CD4-positive, alpha-beta T cell treated with Interleukin-10 for 1 hour (primary cell): ENCODE data around the gene TECPR2.

Experiments
- DNase-seq: peaks from one replicate; pipeline ENCODE4 v3.0.0-alpha.2; 2020

TECPR2 gene

DNA sequence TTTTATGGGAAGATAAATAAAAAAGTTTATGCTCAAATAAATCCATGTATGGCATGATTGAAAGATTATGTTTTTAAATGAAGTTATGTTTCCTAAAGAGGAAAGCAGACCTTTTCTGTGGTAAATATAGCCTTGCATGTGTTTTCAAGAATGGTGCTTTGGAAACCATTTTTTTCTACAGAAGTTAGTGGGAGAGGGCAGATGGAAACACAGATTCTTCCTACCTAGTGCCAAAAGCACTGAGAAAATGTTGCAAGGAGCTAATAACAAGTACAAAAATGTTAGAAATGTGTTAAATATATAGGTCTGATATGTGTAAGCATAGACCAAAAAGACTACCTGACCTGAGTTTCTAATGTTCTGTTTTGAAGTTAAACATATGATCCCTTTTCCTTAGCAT is 24.3 kb downstream of the TECPR2 start:
- no peak for DNase-seq

DNA sequence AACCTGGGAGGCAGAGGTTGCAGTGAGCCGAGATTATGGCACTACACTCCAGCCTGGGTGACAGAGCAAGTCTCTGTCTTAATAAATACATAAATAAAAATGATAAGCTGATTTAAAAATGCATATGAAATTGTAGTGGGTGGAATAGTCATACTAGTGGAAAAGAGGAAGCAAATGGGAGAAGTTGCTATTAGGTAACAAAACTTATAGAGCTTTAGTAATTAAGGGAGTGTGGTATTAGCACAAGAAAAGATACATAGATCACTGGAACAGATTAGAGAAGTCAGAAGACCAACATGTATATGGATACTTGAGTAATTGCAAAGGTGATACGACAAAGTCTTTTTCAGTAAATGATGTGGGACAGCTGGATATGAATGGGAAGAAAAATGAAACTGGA is 26.5 kb downstream of the TECPR2 start:
- no peak for DNase-seq

DNA sequence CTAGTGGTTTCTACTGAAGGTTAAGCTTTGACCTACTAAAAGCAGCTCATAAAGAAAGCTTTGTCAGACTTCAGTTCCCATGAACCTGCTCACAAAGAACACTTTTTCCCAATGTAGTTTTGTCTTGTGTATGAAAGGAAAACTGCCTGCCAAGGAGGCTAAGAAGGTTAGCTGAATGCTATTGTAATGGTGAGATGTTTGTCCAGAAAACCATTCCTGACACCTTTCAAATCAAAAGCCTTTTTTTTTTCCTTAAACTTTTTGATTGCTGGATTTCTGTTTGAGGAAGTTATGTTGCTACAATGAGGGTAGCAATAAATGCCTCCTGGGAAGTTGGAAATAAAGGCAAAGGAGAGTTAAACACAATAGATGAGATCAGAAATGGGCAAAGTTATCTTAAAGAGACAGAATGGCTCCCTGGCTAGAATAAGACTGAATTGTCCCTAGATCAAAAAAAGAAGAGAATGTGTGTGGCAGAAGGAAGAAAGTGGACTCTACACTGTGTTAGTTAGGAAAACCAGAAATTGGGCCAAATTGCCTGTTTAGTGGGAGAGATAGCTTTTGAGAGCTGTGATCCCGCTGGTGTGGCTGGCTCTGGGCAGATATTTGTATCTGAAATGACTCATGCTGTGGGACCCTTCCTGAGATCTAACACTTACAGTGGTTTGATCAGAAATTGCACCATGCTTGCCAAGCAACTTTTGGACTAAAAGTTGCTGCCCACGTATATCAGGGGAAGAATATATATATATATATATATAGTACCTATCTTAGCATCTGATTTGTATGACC is 27.5 kb downstream of the TECPR2 start:
- DNase-seq: no peak

DNA sequence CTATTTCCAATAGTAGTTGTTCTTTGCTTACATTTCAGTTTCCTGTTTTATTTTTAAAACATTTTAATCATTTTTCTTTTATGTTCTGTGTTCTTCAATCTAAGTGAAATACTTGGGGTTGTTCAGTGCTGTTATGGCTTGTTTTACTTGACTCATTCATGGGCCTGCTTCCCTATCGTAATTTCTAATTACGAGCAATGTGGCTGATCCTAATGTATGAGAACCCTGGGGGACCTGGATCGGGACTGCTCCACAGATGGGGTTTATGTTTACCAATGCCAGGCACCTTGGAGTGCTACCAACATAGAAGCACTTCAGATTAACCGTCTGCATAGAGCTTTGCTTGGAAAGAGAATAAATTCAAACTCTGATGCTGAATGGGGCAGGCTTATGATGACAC is 29.8 kb downstream of the TECPR2 start:
- no peak for DNase-seq

DNA sequence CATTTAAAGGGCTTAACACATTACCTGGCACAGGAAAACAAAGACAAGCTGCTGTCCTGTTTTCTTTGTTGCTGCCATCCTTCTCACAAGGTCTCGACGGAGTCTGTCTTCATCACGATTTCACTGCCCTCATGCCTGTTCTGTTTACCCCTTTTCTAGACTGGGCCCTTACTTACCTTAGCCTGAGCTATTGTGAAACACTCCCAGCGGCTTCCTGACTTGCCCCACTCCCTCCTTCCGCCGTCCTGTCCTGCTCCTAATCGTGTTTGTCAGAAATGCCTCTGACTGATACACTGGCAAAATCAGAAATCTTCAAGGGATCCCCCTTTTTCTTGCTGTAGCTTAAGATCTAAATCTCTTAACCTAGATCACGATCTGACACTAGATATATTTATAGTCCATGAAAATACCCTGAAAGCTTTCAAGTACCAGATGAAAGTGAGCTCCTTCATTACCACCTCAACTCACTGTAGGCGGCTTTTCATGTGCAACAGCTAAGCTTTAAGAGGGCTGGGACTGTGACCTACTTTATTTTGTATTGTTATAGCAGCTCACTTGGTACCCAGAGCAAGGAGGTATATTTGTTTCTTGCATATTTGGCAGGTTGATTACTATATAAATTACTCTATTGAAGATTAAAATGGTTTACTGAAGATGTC is 32.1 kb downstream of the TECPR2 start:
- no peak for DNase-seq

DNA sequence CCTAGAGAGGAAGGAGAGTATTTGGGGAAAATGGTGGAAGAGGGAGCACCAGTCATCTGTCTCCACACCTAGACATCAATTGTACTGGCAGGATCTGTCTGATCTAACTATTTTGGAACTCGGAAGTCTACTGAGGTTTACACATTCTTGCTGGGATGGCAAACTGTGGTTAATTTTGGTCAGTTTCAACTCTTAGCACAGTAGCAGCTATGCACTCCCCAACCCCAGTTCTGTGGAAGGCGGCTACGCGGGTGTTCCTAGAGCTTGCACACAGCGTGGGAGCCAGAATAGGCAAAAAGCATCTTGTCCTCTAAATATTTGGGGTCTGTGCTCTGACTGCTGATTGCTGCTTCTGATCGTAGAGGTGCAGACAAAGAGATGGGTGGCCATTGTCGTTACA is 33.8 kb downstream of the TECPR2 start:
- DNase-seq: no peak

DNA sequence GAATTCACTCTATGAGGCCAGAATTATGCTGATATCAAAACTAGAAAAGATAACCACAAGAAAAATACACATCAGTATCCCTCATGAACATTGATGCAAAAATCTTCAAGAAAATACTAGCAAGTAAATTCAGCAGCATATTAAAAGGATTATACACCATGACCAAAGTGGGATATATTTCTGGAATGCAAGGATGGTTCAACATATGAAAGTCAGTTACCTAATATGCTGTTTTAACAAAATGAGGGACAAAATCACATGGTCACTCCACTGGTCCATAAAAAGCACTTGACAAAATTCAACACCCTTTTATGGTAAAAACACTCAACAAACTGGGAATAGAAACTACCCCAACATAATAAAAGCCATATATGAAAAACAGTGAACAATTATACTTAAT is 40.3 kb downstream of the TECPR2 start:
- DNase-seq: no peak

DNA sequence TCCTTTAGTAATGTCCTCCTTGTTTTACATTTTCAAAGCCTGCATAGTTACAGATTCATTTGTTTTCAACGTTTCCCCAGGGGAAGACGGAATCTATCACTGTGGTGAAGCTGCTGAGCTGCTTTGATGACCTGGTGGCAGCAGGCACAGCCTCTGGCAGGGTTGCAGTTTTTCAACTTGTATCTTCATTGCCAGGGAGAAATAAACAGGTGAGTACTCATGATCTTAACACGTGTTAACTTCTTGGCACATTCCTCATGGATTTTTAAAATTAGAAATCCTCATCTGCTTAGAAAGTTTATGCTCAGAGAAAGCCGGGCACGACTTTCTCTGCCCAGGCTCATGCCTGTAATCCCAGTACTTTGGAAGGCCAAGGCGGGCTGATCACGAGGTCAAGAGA is 44.5 kb downstream of the TECPR2 start:
- no peak for DNase-seq

DNA sequence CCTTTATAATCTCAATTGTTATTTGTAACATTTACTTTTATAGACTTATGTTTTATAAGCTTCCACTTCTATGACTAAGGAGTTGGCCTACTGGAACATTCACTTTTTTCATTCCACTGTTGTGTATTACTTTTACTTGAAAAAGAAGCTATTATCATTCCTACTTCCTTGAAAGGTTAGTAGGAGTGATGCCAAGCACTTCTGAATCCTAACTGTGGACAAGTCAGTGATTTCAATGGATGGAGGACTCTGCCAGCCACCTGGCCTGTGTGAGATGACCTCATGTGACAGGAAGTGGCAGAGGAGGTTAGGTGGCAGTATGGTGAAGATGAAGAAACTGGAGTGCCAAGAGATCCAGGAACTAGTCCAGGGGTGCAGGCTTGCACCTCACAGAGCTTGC is 46.0 kb downstream of the TECPR2 start:
- no peak for DNase-seq

DNA sequence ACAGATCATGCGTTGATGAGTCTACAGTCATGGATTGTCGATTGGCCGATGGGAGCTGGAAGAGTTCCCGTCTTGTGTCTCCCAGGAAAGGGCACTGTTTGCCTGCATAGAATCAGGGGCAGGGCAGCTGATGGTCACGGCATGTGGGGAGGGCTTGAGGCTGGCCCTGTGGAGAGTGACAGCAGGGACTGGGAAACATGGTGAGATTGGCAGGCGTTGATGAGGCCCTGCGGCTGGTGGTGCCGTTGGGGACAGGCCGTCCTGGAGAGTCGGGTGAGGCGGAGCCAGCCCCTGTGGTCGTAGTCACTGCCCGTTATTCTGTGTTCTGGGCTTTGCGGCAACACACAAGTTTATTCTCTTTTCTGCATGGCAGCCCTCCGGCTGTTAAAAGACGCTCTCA is 52.9 kb downstream of the TECPR2 start:
- DNase-seq: no peak

DNA sequence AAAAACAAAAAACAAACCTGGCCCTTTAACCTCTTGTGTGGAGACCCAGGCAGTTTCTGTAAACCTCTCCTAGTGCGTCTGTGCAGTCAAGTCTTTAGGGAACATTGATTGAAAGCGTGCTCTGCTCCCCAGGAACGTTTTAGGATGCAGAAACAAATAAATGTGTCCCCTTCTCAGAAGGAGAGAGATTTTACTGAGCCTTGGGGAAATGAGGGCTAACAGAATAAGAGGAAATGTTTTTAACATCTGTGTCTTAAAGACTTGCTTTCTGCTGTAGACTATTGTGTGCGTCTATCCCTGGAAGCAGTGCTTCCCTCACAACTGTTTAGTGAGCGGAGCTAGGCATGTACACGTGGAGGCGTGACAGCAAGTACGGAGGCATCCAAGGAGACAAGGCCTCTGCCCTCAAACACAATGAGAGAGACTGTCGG is 54.3 kb downstream of the TECPR2 start:
- DNase-seq: no peak

DNA sequence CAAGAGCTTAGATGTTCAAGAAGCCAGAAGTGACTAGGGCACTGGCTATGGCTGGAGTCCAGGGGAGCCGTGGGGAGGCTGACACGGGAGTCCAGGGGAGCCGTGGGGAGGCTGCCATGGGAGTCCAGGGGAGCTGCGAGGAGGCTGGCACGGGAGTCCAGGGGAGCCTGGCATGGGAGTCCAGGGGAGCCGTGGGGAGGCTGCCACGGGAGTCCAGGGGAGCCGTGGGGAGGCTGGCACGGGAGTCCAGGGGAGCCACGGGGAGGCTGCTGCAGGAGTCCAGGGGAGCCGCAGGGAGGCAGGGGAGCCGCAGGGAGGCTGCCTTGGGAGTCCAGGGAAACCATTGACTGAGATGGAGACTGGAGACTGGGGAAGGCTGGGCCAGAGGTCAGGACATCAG is 54.9 kb downstream of the TECPR2 start:
- DNase-seq: no peak

DNA sequence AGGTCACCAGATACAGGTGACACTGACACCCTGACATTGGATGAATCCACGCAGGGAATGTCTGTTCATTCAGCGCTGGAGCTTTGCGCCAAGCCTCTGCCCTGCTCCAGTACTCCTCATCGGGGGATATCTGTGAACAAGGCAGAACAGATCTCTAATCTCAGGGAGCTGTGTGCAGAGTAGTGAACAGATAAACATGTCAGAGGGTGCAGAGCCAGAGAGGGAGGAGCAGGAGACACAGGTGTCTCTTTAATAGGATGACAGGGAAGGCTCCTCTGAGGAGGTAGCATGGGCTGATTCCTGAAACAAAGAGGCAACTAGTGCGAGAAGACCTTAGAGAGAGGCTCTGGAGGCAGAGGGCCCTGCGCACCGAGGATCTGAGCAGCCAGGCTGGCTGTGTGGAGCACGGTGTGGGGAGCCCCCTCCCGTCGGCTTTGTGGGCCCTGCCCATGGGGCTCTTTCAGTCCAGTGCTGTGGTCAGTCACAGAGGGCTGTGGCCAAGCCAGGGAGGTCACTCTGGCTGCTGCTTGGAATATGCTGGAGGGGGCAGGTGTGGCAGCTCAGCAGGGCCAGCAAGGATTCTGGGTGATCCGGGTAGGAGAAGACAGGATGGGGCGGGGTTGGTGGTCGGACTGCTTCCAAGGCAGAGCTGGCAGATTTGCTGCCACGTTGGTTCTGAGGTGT is 55.6 kb downstream of the TECPR2 start:
- no peak for DNase-seq

DNA sequence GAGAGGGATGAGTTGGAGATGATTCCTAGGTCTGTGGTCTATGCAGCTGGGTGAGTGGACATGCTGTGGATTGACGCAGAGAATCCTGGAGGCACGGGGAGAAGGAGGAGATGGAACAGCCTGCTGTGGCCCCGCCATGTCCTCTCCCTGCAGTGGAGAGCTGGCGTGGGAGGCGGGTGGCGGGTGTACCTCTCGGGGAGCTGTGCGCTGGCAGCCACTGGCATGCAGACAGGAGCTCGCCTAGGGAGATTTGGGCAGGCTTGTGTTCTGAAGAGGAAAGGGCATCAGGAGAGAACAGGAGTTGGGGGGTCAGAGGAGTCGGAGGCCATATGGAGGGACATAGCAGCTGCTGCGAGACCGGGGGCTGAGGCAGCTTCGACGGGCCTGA is 56.1 kb downstream of the TECPR2 start:
- no peak for DNase-seq

DNA sequence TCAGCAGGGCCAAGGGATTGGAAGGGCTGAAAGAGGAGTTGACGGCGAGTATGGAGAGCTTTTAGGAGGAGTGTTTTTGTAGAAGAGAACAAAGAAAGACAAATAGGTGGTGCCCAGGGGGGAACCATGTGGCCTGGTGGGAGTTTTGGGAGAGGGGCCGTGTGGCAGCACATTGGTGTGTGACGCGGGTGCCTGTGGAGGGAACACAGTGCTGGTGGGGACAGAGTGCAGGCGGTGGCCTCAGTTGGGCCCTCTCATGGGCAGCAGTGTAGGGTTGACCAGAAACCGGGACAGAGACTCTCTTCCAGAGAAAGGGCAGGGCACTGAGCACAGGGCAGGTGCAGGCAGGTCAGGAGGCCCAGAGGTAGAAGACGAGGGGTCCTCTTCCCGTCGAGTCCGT is 56.5 kb downstream of the TECPR2 start:
- DNase-seq: no peak

DNA sequence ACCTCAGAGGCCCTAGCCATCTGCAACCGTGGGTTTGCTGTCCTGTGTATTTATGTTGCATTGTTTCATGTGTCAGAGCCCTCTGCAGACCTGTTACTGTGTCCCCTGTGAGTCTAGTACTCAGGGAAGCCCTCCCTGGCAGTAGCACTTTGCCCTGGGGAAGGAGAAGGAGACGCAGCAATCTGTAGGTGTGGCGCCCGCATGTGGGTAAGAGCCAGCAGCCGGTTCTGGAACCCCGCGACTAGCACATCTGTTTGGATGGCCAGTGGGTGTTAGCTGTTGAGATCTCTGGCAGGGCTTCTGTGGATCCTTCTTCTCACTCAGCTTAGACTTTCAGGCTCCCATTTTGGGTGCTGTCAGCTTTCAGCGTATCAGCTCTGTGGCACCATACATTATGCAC is 57.0 kb downstream of the TECPR2 start:
- no peak for DNase-seq

DNA sequence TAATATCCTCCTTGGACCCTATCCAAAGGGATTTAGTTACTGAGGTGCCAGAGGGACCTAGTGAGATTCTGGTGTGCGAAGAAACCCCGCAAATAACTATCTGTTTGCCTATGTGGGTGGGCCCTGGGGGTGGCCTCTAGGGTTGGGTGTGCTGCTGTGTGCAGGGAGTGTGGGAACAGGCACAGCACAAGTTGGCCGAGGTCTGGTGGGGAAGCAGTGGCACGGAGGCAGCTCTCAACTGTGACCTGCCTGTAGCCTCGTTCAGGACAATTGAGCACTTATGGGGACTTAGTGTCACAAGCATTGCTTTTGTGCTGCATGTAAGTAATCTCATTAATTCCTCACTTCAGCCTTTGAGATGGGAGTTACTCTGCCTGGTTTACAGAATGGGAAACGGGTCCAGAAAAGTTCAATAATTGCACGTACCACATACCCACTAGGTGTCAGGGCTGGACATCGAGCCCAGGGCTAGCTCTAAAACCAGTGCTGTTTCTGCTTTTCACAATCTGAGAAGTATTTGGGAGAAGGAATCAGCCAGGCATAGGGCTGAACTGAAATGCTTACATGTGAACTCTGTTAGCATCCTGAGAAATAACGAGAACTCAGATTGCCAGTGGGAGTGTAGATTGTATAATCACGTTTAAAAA is 58.8 kb downstream of the TECPR2 start:
- no peak for DNase-seq

DNA sequence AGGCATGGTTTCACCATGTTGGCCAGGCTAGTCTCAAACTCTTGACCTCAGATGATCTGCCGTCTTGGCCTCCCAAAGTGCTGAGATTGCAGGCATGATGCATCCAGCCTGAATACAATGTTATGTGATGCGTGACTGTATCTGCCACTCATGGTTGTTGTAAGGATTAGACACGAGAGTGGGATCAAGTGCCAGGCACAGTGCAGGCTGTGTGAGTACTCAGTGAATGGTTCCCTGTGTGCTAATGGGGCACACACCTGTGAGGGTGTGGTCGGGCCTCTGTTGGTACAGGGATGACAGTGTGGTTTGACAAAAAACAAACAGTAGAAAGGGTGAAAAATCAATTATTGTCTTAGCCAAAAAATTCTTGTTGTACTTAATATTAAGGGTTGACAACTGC is 61.8 kb downstream of the TECPR2 start:
- no peak for DNase-seq

DNA sequence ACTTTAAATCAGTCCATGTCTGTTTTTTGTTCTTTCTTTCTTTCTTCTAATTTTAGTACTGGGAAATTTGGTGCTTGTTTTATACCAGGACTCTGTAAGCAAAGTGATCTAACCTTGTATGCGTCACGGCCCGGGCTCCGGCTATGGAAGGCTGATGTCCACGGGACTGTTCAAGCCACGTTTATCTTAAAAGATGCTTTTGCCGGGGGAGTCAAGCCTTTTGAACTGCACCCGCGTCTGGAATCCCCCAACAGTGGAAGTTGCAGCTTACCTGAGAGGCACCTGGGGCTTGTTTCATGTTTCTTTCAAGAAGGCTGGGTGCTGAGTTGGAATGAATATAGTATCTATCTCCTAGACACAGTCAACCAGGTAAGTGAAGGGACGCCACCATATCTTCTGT is 62.2 kb downstream of the TECPR2 start:
- no peak for DNase-seq

DNA sequence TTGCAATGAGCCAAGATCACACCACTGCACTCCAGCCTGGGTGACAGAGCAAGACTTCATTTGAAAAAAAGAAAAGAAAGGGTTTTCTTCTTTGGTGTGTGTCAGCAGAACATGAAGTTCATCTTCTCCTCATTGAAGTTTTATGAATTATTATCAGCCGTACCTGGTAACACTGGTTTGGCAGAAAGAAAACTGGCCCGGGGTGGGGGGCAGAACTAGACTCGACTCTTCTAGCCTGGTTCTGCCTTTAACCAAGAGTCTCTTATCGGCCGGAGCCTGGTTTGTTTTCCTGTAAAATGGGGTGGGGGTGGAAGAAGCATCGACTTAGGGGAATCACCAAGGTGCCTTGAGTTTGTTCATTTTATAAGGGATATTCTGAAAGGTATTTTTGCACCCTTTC is 64.1 kb downstream of the TECPR2 start:
- DNase-seq: no peak

DNA sequence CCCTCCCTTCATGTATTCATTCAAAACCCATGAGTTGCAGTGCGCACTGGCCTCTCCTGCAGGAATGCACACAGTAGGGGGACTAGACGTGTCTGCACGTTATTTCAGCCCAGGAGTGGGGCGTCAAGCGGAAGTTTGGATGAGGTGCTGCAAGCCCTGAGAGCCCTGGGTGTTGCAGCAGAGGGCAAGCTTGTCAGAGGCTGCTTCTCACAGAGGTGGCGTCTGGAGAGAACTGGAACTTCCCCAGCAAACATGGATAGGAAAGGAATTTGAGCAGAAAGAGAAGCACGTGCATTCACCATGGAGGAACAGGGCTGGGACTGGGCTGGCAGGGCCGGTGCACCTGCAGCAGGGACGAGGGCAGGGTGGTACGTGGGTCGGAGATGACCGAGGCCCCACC is 64.9 kb downstream of the TECPR2 start:
- DNase-seq: no peak

DNA sequence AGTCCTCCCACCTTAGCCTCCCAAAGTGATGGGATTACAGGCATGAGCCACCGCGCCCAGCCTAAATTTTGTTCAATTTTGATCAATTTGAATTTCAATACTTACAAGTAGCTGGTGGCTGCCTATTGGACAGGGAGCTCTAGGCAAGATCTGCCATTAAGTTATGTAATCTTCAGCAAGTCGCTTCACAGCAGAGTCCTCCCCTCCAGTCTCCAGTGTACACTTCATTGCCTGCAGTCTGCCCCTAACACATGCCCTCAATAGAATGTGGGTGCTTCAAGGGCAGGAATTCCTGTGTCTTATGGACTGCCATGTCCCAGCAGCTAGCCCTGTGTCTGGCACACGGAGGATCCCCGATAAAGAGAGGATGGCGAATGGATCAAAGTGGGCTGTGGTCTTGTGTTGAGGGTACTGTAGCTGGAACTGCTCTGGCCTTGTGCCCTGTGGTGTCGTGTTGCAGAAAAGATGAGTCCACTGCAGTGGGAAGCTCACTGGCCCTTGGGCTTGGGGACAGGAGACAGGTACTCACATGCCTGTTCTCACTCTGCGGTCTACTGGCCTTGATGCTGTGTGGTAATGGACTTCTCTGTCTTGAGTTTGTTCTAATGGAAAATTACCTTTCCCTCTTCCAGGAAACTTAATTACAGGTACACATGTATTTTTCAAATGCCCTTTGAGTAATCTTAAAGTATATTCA is 67.6 kb downstream of the TECPR2 start:
- DNase-seq: no peak

DNA sequence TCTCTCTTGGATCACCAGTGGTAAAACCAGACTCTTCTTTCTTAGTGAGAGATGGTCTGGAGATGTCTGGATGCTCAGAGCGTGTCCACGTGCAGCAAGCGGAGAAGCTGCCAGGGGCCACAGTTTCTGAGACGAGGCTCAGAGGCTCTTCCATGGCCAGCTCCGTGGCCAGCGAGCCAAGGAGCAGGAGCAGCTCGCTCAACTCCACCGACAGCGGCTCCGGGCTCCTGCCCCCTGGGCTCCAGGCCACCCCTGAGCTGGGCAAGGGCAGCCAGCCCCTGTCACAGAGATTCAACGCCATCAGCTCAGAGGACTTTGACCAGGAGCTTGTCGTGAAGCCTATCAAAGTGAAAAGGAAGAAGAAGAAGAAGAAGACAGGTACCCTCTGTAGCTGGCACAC is 69.0 kb downstream of the TECPR2 start:
- no peak for DNase-seq
